Activated naive CD8-positive, alpha-beta T cell treated with anti-CD3 and anti-CD28 coated beads, Interleukin-2, amount 50 U/mL, for 24 hours (primary cell): ENCODE measurements around the gene NUP42.

ENCODE experiments used
- ATAC-seq: fragments of 150-1000 bp; cut with Tn5 transposase; one replicate; pipeline ENCODE4 v1.10.0; 2021
- DNase-seq: peaks from one replicate; pipeline ENCODE4 v3.0.0; 2021
- H3K27ac Mint-ChIP-seq: one replicate; pipeline ENCODE4 v1.8.0; 2021; ENCODE audit warnings: mild to moderate bottlenecking, mixed read lengths
- H3K27me3 Mint-ChIP-seq: one replicate; pipeline ENCODE4 v1.8.0; 2021; ENCODE audit warnings: mixed read lengths
- H3K36me3 Mint-ChIP-seq: one replicate; pipeline ENCODE4 v1.8.0; 2021; ENCODE audit warnings: low read depth, mixed read lengths
- H3K4me1 Mint-ChIP-seq: one replicate; pipeline ENCODE4 v1.8.0; 2021; ENCODE audit warnings: mixed read lengths
- H3K4me3 Mint-ChIP-seq: one replicate; pipeline ENCODE4 v1.8.0; 2021; ENCODE audit warnings: mild to moderate bottlenecking, moderate library complexity, mixed read lengths
- H3K9me3 Mint-ChIP-seq: one replicate; pipeline ENCODE4 v1.8.0; 2021; ENCODE audit warnings: mixed read lengths

The NUP42 gene

DNA sequence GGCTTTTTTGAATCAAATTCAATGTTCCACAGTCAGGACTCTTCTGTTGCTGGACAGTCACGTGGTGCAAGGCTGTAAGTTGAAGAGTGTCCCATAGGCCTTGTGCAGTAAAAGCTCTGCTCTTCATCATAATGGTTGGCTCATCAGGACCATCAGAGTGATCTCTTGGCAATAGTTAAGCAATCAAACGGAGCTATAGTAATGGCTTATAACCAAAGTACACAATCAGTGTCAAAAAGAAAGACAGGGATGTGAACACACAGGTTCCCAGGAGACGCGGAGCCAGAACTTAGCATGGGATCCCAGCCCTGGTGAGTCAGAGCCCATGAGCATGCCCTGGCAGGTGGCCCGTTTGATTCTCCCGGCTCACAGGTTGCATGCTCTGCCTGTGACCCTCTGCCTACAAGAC lies 54.0 kb downstream of the NUP42 start:
- Mint-ChIP-seq H3K36me3 (no peaks in the 10 kb centered on the region), H3K27me3 (no peaks in the 10 kb centered on the region), H3K4me3 (no peak overlapping the region), H3K4me1 (no peaks in the 10 kb centered on the region), H3K27ac (no peak overlapping the region), H3K9me3 (no peaks in the 10 kb centered on the region)
- ATAC-seq (no peak), DNase-seq (no peak)

- H3K27ac Mint-ChIP-seq, result no peak overlapping the region
- no peaks in the 10 kb centered on the region for H3K36me3 Mint-ChIP-seq
- no peak for ATAC-seq
- H3K4me3 Mint-ChIP-seq, result no peak overlapping the region
- no peaks in the 10 kb centered on the region for H3K27me3 Mint-ChIP-seq
- H3K4me1 Mint-ChIP-seq, result no peaks in the 10 kb centered on the region
- no peak for DNase-seq
- H3K9me3 Mint-ChIP-seq, result no peaks in the 10 kb centered on the region
These were observed 55.2 kb downstream of the NUP42 start for GRCh38 chr7:23237000-23237399.

- no peak overlapping the region for H3K4me3 Mint-ChIP-seq
- no peaks in the 10 kb centered on the region for H3K4me1 Mint-ChIP-seq
- H3K9me3 Mint-ChIP-seq, result no peaks in the 10 kb centered on the region
- H3K27me3 Mint-ChIP-seq, result peaks cover 9% of the 10 kb centered on the region
- DNase-seq (no peak), ATAC-seq (no peak)
- no peaks in the 10 kb centered on the region for H3K36me3 Mint-ChIP-seq
- H3K27ac Mint-ChIP-seq, result no peak overlapping the region
These were observed 57.3 kb downstream of the NUP42 start for GRCh38 chr7:23238983-23239652.

GRCh38 chr7:23239698-23240097 lies 57.9 kb downstream of the NUP42 start:
- no peak for DNase-seq
- Mint-ChIP-seq H3K4me3 (no peak overlapping the region), H3K4me1 (no peaks in the 10 kb centered on the region), H3K27me3 (peaks cover 11% of the 10 kb centered on the region), H3K36me3 (no peaks in the 10 kb centered on the region), H3K27ac (no peak overlapping the region), H3K9me3 (no peaks in the 10 kb centered on the region)
- no peak for ATAC-seq

GRCh38 chr7:23242321-23242720 lies 60.5 kb downstream of the NUP42 start:
- no peak overlapping the region for H3K4me3 Mint-ChIP-seq
- no peaks in the 10 kb centered on the region for H3K36me3 Mint-ChIP-seq
- no peak overlapping the region for H3K27ac Mint-ChIP-seq
- H3K27me3 Mint-ChIP-seq, result peaks cover 27% of the 10 kb centered on the region
- no peak for ATAC-seq
- H3K4me1 Mint-ChIP-seq, result no peaks in the 10 kb centered on the region
- H3K9me3 Mint-ChIP-seq, result no peaks in the 10 kb centered on the region
- DNase-seq, result no peak

GRCh38 chr7:23242935-23243334 lies 61.1 kb downstream of the NUP42 start:
- ATAC-seq (no peak), DNase-seq (no peak)
- Mint-ChIP-seq H3K4me1 (peaks cover under 1% of the 10 kb centered on the region), H3K27ac (no peak overlapping the region), H3K9me3 (no peaks in the 10 kb centered on the region), H3K4me3 (no peak overlapping the region), H3K27me3 (peaks cover 29% of the 10 kb centered on the region), H3K36me3 (no peaks in the 10 kb centered on the region)

- Mint-ChIP-seq H3K9me3 (peaks cover 9% of the 10 kb centered on the region), H3K4me3 (no peak within 1 kb of the TSS), H3K4me1 (peaks cover 2% of the 10 kb centered on the region), H3K36me3 (no peaks in the 10 kb centered on the region), H3K27me3 (peaks cover 60% of the 10 kb centered on the region), H3K27ac (no peak within 1 kb of the TSS)
- no peak for DNase-seq
- ATAC-seq, result no peak
These were observed 64.7 kb downstream of the NUP42 start, which contains the start of gene GPNMB for GRCh38 chr7:23246555-23246954. Gene GPNMB (plus strand): TSS chr7:23246775. CDS start chr7:23246858, 83 bp downstream.

DNA sequence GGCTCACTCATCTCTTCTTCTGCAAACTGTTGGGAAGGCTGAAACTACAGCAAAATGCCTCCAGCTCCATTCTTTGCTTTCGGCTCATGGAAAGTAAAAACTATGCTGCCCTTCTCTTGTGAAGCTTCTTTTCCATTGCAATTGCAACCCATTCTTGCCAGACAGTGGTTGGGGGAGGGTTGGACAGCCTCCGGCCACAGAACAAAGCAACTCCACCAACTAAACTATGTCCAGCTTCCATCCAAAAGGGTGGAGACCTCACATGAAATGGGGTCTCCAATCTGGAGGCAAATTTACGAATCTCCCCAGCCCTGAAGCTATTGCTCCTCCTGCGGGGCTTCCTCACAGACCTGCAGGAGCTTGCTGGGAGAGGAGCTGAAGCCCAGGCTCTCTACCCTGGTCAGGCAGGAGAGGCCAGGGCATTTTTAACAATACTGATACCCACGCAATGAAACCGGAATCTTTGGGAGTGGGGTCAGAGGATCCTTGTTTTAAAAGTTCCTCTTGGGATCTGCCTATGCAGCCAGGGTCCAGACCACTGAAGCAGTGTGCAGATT lies 65.3 kb downstream of the NUP42 start:
- Mint-ChIP-seq H3K27ac (no peak overlapping the region), H3K4me3 (no peak overlapping the region), H3K27me3 (peaks cover 65% of the 10 kb centered on the region), H3K4me1 (peaks cover 2% of the 10 kb centered on the region), H3K9me3 (peaks cover 15% of the 10 kb centered on the region), H3K36me3 (no peaks in the 10 kb centered on the region)
- no peak for DNase-seq
- ATAC-seq, result no peak

- peak overlapping the region; percentile 47 for H3K4me3 Mint-ChIP-seq
- ATAC-seq, result no peak
- peaks cover 21% of the 10 kb centered on the region for H3K9me3 Mint-ChIP-seq
- H3K27ac Mint-ChIP-seq, result no peak overlapping the region
- peaks cover 2% of the 10 kb centered on the region for H3K4me1 Mint-ChIP-seq
- DNase-seq, result no peak
- H3K27me3 Mint-ChIP-seq, result peaks cover 67% of the 10 kb centered on the region
- no peaks in the 10 kb centered on the region for H3K36me3 Mint-ChIP-seq
These were observed 65.9 kb downstream of the NUP42 start for GRCh38 chr7:23247603-23248335.

DNA sequence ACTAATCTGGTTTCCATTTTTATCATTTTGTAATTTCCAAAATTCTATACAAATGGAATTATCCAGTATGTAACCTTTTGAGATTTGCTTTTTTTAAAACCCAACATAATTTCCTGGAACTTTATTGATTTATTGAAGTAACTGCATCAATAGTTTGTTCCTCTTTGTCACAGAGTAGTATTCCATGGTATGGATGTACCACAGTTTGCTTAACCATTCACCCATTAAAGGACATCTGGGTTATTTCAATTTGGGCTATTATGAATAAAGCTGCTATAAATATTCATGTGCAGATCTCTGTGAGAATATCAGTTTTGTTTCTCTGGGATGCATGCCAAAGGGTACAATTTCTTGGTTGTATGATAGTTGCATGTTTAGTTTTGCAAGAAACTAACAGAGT lies 67.6 kb downstream of the NUP42 start:
- no peak overlapping the region for H3K4me3 Mint-ChIP-seq
- H3K4me1 Mint-ChIP-seq, result peaks cover 2% of the 10 kb centered on the region
- peaks cover 21% of the 10 kb centered on the region for H3K9me3 Mint-ChIP-seq
- no peak overlapping the region for H3K27ac Mint-ChIP-seq
- ATAC-seq, result no peak
- no peak for DNase-seq
- no peaks in the 10 kb centered on the region for H3K36me3 Mint-ChIP-seq
- peaks cover 66% of the 10 kb centered on the region for H3K27me3 Mint-ChIP-seq
